Measurements from ENCODE around the gene PLTP.
"Not testable (repeated sequence)": the region's sequence is repeated elsewhere in the genome, so short reads cannot be mapped to it uniquely, and the experiment has no call there.

The PLTP gene

GRCh38 chr20:45904583-45905504 lies 7.1 kb downstream of the PLTP start:
- H3K4me3 ChIP-seq: no peak overlapping the region
- no peak overlapping the region for H3K27ac ChIP-seq

- H3K4me3 ChIP-seq: no peak overlapping the region
Measured at GRCh38 chr20:45902199-45902701, 9.7 kb downstream of the PLTP start.

GRCh38 chr20:45901332-45901731 lies 10.6 kb downstream of the PLTP start:
- H3K27ac ChIP-seq, H3K4me3 ChIP-seq: not testable (repeated sequence)

More at GRCh38 chr20:45902199-45902701, 9.7 kb downstream of the PLTP start:
- no peak overlapping the region for H3K27ac ChIP-seq

GRCh38 chr20:45899046-45899835 lies 12.7 kb downstream of the PLTP start:
- Histone ChIP-seq H3K4me3 (no peak overlapping the region), H3K27ac (no peak overlapping the region)

- no peak overlapping the region for H3K27ac ChIP-seq
- H3K4me3 ChIP-seq: no peak overlapping the region
Measured at GRCh38 chr20:45898285-45898684, 13.7 kb downstream of the PLTP start.

GRCh38 chr20:45897692-45898091 lies 14.3 kb downstream of the PLTP start:
- H3K27ac ChIP-seq: no peak overlapping the region
- no peak overlapping the region for H3K4me3 ChIP-seq

GRCh38 chr20:45897289-45897688 lies 14.7 kb downstream of the PLTP start:
- H3K4me3 ChIP-seq: no peak overlapping the region
- no peak overlapping the region for H3K27ac ChIP-seq

GRCh38 chr20:45896641-45897161 lies 15.3 kb downstream of the PLTP start:
- no peak overlapping the region for H3K4me3 ChIP-seq

GRCh38 chr20:45894797-45895196 lies 17.2 kb downstream of the PLTP start:
- Histone ChIP-seq H3K4me3 (no peak overlapping the region), H3K27ac (peak overlapping the region in 1 of 21 experiments; percentile 30)

More at GRCh38 chr20:45896641-45897161, 15.3 kb downstream of the PLTP start:
- H3K27ac ChIP-seq: no peak overlapping the region

GRCh38 chr20:45893831-45894230 lies 18.1 kb downstream of the PLTP start:
- H3K27ac ChIP-seq: peak overlapping the region in 2 of 21 experiments; percentile 25 to 31
- no peak overlapping the region for H3K4me3 ChIP-seq

- H3K4me3 ChIP-seq: peak overlapping the region in 1 of 7 experiments; percentile 78
- peak overlapping the region in 8 of 21 experiments; percentile 7 to 92 (median 36) for H3K27ac ChIP-seq
Measured at GRCh38 chr20:45892828-45893500, 19.0 kb downstream of the PLTP start.

- H3K27ac ChIP-seq: peak overlapping the region in 15 of 21 experiments; percentile 63 to 92 (median 82)
- peak overlapping the region; percentile 53 to 93 (median 78) for H3K4me3 ChIP-seq
Measured at GRCh38 chr20:45892049-45892825, 19.7 kb downstream of the PLTP start.

- Histone ChIP-seq H3K4me3 (peak within 1 kb of the TSS; percentile 53 to 93 (median 78)), H3K27ac (peak within 1 kb of the TSS; percentile 36 to 92 (median 78))
Measured at GRCh38 chr20:45890985-45891983, 20.7 kb downstream of the PLTP start, which contains the start of the genes CTSA and NEURL2. TSS of gene CTSA (plus strand) at chr20:45891335. CDS start at chr20:45891569, 234 bp downstream. TSS of gene NEURL2 (minus strand) at chr20:45891208. CDS start at chr20:45890991, 217 bp downstream.

- H3K27ac ChIP-seq: peak overlapping the region; percentile 36 to 92 (median 78)
- H3K4me3 ChIP-seq: peak overlapping the region; percentile 53 to 93 (median 78)
Measured at GRCh38 chr20:45890077-45890984, 21.6 kb downstream of the PLTP start.

- no peak overlapping the region for H3K27ac ChIP-seq
- no peak overlapping the region for H3K4me3 ChIP-seq
Measured at GRCh38 chr20:45888681-45889080, 23.3 kb downstream of the PLTP start.

GRCh38 chr20:45887346-45887715 lies 24.6 kb downstream of the PLTP start, which contains the start of gene SPATA25:
TSS of gene SPATA25 (minus strand) at chr20:45887622. CDS start at chr20:45887590, 32 bp downstream.
- Histone ChIP-seq H3K4me3 (no peak within 1 kb of the TSS), H3K27ac (no peak within 1 kb of the TSS)
